ENCODE results near the gene CTAG1B. TPM values are rescaled to one million over a fixed set of nuclear protein-coding genes. Genes with fewer than 3 reads are reported as not detected.

Gene CTAG1B
- total and polyA plus RNA-seq, 2 experiments from 2014 or later = not detected

DNA sequence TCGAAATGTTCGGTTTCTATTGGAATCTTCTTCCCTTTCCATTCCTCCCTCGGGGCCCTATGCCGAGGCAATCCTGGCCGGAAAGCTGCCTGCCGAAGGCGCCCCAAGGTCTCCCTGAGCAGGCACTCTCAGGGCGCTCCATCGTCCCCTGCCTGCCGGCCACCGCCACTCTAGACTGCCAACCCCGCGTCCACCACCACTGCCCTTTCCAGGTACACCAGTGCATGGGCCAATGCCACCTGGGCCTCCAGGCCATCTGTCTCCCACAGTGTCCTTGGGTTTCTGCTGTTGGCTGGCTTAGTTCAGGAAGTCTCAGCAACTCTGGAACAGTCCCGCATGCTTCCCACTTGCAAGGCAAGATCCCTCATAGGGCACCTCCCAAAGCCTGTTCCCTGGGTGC, 19.6 kb downstream of the CTAG1B start:
- Histone ChIP-seq H3K4me2 (no peak overlapping the region), H3K4me1 (ENCODE audit: insufficient read depth) (no peaks in the 10 kb centered on the region), H3K79me2 (no peaks in the 10 kb centered on the region)

DNA sequence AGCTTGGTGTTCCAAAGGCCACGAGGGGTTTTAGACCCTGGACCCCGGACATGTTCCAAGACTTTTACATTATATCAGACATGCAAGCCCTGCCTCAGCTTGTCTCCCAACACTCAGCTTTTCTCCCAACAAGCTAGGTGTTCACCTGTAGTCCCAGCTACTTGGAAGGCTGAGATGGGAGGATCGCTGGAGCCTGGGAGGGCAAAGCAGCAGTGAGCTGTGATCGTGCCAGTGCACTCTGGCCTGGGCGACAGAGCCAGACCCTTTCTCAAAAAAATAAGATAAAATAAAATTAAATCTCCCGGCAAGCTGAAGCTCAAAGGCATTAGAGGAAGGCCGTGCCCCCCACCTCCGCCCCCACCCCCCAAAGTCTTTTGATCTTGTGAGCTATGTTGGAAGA, 20.4 kb downstream of the CTAG1B start:
- no peaks in the 10 kb centered on the region for H3K79me2 ChIP-seq
- WGBS (ENCODE audit: low lambda C conversion rate, missing lambda C conversion rate) = 84% methylated on average over 6 of the region's 8 CpGs

More for the DNA sequence above, 19.6 kb downstream of the CTAG1B start:
- no peak for DNase-seq (ENCODE audit: low spot score)
- H3K4me3 ChIP-seq = no peak overlapping the region
- no peaks in the 10 kb centered on the region for H3K9me2 ChIP-seq (replicated peaks; ENCODE audit: insufficient read depth)
- H4K20me1 ChIP-seq (ENCODE audit: insufficient read depth, poor library complexity, severe bottlenecking) = no peaks in the 10 kb centered on the region
- H2AFZ ChIP-seq = no peak overlapping the region
- H3K27ac ChIP-seq = no peak overlapping the region
- no peaks in the 10 kb centered on the region for H3K9me3 ChIP-seq (ENCODE audit: low read depth)
- 92% methylated on average over 14 of the region's 14 CpGs for WGBS (ENCODE audit: low lambda C conversion rate, missing lambda C conversion rate)
- TF ChIP-seq, protein P1, sequence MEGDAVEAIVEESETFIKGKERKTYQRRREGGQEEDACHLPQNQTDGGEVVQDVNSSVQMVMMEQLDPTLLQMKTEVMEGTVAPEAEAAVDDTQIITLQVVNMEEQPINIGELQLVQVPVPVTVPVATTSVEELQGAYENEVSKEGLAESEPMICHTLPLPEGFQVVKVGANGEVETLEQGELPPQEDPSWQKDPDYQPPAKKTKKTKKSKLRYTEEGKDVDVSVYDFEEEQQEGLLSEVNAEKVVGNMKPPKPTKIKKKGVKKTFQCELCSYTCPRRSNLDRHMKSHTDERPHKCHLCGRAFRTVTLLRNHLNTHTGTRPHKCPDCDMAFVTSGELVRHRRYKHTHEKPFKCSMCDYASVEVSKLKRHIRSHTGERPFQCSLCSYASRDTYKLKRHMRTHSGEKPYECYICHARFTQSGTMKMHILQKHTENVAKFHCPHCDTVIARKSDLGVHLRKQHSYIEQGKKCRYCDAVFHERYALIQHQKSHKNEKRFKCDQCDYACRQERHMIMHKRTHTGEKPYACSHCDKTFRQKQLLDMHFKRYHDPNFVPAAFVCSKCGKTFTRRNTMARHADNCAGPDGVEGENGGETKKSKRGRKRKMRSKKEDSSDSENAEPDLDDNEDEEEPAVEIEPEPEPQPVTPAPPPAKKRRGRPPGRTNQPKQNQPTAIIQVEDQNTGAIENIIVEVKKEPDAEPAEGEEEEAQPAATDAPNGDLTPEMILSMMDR (IDR thresholded peaks at IDR 0.05; ENCODE audit: poor library complexity) = no peak
- TF ChIP-seq EZH2 (IDR thresholded peaks at IDR 0.05; ENCODE audit: borderline replicate concordance) (no peak), EZH2phosphoT487 (IDR thresholded peaks at IDR 0.05; ENCODE audit: low read depth, severe bottlenecking, unreplicated experiment) (no peak)
- H3K36me3 ChIP-seq (replicated peaks; ENCODE audit: insufficient read depth, low read depth) = no peaks in the 10 kb centered on the region
- H3K27me3 ChIP-seq = no peaks in the 10 kb centered on the region

DNA sequence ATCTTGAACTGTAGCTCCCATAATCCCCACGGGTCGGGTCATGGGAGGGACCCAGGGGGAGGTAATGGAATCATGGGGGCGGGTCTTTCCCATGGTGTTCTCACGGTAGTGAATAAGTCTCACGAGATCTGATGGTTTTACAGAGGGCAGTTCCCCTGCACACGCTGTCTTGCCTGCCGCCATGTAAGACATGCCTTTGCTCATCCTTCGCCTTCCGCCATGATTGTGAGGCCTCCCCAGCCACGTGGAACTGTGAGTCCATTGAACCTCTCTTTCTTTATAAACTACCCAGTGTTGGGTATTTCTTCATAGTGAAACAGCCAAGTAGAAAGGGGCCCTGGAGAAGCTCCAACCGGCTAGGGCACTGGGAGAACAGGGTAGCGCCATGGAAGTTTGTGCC, 21.9 kb downstream of the CTAG1B start:
- Histone ChIP-seq H3K27ac (no peak overlapping the region), H3K9me3 (ENCODE audit: low read depth) (no peaks in the 10 kb centered on the region), H2AFZ (no peak overlapping the region), H3K4me3 (no peak overlapping the region), H3K9me2 (replicated peaks; ENCODE audit: insufficient read depth) (no peaks in the 10 kb centered on the region), H3K4me2 (no peak overlapping the region), H3K36me3 (replicated peaks; ENCODE audit: insufficient read depth, low read depth) (no peaks in the 10 kb centered on the region), H3K4me1 (ENCODE audit: insufficient read depth) (no peaks in the 10 kb centered on the region), H4K20me1 (ENCODE audit: insufficient read depth, poor library complexity, severe bottlenecking) (no peaks in the 10 kb centered on the region), H3K27me3 (no peaks in the 10 kb centered on the region), H3K79me2 (no peaks in the 10 kb centered on the region)
- WGBS (ENCODE audit: low lambda C conversion rate, missing lambda C conversion rate) = 87% methylated on average over 12 of the region's 12 CpGs
- TF ChIP-seq EZH2 (IDR thresholded peaks at IDR 0.05; ENCODE audit: borderline replicate concordance) (no peak), EZH2phosphoT487 (IDR thresholded peaks at IDR 0.05; ENCODE audit: low read depth, severe bottlenecking, unreplicated experiment) (no peak)
- TF ChIP-seq, protein P1 (IDR thresholded peaks at IDR 0.05; ENCODE audit: poor library complexity) = no peak
- no peak for DNase-seq (ENCODE audit: low spot score)

More for the DNA sequence above, 20.4 kb downstream of the CTAG1B start:
- H3K4me3 ChIP-seq = no peak overlapping the region
- H3K4me2 ChIP-seq = no peak overlapping the region
- H3K9me3 ChIP-seq (ENCODE audit: low read depth) = no peaks in the 10 kb centered on the region
- H3K9me2 ChIP-seq (replicated peaks; ENCODE audit: insufficient read depth) = no peaks in the 10 kb centered on the region
- no peak for DNase-seq (ENCODE audit: low spot score)
- H3K4me1 ChIP-seq (ENCODE audit: insufficient read depth) = no peaks in the 10 kb centered on the region
- no peak for TF ChIP-seq EZH2 (IDR thresholded peaks at IDR 0.05; ENCODE audit: borderline replicate concordance)
- TF ChIP-seq EZH2phosphoT487 (IDR thresholded peaks at IDR 0.05; ENCODE audit: low read depth, severe bottlenecking, unreplicated experiment) = no peak
- TF ChIP-seq, protein P1 (IDR thresholded peaks at IDR 0.05; ENCODE audit: poor library complexity) = no peak
- H3K36me3 ChIP-seq (replicated peaks; ENCODE audit: insufficient read depth, low read depth) = no peaks in the 10 kb centered on the region
- H2AFZ ChIP-seq = no peak overlapping the region
- H3K27me3 ChIP-seq = no peaks in the 10 kb centered on the region
- H3K27ac ChIP-seq = no peak overlapping the region
- no peaks in the 10 kb centered on the region for H4K20me1 ChIP-seq (ENCODE audit: insufficient read depth, poor library complexity, severe bottlenecking)
